Stimulated activated CD4-positive, alpha-beta T cell treated with anti-CD3 and anti-CD28 coated beads, Interleukin-4, amount 100 ng/mL, for 48 hours (primary cell): ENCODE measurements around the gene ANXA4.

Source experiments
- DNase-seq, 2 donors: peaks; one replicate each; pipeline ENCODE4 v3.0.0-alpha.2; 2020; ENCODE audit warnings: low read depth in 2 of 2

ANXA4 gene

DNA sequence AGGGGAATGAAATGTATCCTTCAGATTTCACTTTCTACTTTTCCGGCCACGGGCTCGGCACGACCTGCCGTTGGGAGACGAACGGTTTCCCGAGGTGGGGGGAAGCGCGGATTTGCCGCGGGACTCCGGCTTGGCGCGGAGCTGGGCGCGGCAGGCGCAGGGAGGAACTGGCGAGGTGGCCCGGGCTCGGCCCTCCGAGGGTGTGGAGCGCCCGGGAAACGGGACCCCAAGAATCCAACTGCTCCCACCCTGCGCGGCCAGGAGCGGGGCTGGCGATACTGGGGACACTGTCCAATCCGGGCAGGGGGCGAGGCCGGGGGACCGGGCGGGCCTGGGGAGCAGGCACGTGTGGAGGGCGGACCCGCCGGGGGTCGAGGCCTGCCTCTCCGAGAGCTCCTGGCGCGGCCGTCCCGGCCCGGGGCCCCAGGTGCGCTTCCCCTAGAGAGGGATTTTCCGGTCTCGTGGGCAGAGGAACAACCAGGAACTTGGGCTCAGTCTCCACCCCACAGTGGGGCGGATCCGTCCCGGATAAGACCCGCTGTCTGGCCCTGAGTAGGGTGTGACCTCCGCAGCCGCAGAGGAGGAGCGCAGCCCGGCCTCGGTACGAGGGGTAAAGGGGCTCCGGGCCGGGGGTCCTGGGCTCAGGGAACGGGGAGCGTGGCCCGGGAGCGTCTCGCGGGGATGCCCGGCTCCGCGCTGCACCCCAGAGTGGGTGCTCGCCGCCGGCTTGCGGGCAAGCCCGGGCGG is at the start of gene ANXA4:
TSS of gene ANXA4 (plus strand) at position 560 of the 747 bp plus-strand sequence. CDS start 39,432 bp downstream, outside the sequence.
- DNase-seq: peak; percentile 27 to 57

DNA sequence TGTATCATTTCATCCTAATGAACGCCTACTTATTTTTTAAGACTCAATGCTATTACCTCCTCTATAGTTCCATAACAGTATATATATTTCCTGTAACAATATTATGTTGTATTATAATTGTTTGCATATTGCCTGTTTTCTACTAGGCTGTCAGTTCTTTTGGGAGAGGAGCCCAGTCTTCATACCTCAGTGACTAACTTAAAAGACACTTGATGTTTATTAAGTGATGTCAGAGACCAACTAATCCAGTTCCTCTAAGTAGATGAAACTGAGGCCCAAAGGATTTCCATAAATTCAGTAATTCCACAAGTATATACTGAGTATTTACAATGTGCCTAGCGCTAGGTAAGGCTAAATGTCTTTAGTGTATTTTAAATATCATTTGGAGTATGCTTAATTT is 49.5 kb upstream of the ANXA4 start:
- no peak for DNase-seq

DNA sequence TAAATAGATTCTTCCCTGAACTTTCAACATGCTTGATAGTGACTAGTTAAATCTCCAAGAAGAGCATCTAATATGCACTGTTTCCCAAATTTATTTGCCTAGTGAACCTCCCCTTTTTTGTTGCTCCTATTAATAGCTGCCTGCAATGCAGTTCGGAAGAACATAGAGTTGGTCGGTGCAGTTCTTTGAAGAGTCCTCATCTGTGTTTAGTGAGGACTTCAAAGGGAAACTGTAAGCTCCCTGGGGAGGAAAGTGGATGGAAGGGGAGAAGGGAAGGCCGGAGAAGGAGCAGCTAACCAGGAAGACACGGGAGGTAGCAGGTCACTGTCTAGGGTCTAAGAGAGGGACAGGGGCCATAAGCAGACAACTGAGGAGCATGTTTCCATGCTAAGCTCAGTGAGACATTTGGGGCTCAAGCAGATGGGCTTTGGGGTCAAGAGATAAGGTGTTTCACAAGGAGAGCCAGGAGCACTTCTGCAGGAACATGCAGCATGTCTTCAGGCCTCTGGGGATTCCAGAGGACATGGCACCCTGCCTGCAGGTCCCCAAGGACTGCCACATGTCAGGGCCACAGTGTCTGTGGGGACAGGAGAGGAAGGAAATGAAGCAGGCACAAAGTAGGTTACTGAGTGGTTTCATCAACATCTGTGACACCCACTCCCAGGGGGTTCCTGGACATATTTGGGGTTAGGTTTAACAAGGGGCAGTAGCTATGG is 48.7 kb upstream of the ANXA4 start:
- no peak for DNase-seq

DNA sequence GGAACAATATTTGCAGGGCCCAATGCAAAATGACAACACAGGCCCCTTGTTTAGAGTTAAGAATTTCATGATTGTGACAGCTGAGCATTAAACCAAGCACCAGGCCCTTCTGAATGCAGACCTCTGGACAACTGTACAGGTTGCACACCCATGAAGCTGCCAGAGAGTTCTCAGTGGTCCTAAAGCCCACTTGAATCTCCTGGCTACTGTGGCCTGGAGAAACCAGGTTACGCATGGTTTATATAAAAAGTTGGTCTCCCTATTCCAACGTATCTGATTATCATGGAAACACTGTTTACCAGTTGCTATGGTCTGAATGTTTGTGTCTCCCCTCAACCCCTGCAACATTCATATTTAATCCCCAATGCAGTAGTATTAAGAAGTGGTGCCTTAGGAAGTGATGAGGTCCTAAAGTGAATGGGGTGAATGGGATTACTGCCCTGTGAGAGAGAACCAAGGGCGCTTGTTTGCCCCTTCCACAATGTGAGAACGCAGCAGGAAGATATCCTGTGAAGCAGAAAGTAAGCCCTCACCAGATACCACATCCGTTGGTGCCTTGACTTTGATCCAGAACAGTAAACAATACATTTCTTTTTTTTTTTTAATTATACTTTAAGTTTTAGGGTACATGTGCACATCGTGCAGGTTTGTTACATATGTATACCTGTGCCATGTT is 48.0 kb upstream of the ANXA4 start:
- no peak for DNase-seq

DNA sequence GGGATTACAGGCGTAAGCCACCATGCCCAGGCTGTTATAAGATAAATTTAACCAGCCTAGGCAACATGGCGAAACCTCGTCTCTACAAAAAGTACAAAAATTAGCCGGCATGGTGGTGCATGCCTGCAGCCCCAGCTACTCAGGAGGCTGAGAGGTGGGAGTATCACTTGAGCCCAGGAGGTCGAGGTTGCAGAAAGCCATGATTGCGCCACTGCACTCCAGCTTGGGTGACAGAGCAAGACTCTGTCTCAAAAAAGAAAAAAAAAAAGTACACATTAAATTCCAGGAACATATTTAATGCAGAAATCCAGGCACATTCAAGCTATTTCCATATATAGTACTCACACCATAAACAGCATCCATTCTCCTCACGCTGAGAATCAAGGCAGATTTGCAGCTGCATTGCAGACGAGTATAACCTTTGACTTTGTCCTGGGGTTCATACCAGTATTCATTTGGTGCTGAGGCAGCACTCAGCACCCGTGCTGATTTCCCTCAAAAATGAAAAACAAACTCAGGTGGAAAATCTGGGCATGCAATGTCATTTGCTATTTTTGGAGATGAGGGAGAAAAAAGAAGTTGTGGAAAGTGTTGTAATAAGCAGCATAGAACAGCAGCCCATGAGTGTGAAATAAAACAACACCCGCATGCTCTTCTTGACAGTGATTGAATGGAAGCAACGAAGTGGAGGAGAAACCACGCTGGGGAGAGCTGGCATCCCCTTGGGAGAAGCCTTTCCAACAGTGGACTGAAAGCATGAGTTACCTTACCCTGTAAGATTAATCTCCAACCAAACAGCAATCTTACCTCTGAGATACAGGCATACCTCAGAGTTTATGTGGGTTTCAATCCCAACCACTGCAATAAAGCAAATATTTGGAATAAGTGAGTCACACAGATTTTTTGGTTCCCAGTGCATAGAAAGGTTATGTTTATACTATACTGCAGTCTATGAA is 46.8 kb upstream of the ANXA4 start:
- DNase-seq: no peak

DNA sequence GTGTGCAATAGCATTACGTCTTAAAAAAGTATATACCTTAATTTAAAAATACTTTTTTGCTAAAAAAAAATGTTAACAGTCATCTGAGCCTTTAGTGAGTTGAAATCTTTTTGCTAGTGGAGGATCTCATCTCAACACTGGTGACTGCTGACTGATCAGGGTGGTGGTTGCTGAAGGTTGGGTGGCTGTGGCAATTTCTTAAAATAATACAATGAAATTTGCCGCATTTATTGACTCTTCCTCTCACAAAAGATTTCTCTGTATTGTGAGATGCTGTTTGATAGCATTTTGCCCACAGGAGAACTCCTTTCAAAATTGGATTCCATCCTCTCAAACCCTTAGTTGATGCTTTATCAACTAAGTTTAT is 46.1 kb upstream of the ANXA4 start:
- DNase-seq: no peak

DNA sequence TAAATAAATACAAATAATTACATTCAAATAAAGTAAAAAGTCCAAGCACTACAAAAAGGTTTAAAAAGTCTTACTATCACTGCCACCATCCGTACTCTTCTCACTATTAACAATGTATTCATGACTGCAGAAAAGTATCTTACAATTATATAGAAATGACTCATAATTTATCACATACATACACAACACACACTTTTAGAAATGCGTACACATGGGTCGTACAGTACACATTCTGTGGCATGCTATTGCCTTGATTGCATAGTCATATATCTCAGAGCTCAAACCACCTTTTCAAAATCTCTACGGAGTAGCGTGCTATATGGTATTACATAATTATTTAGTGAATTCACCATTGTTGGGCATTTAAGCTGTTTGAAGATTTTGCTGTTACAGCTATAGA is 41.6 kb upstream of the ANXA4 start:
- DNase-seq: no peak

DNA sequence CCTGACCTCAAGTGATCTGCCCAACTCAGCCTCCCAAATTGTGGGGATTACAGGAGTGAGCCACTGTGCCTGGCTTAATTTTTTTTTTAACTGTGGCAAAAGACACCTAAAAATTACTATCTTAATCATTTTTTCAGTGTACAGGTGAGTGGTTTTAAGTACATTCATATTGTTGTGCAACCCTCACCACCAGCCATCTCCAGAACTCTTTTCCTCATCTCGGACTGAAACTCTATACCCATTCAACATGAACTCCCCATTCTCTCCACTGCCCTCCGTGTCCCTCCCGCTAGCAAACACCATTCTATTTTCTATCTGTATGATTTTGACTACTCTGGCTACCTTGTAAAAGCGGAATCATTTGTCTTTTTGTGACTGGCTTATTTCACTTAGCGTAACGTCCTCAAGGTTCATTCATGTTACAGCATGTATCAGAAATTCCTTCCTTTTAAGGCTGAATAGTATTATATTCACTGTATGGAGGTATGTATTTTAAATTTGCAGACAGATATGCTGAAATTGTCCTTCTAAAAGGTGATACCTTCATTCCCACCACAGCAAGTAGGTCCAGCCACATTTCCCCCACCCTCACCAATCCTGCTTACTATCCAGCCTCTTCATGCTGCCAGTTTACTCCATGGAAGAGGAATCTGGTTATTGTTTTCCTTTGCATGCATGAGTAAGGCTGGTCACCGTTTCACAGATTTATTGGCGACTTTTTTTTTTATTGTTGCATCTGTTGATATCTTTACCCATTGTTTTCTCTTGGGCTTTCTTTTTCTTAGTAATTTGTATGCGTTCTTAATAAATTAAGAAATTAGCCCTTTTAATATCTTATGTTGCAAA is 40.6 kb upstream of the ANXA4 start:
- DNase-seq: no peak

DNA sequence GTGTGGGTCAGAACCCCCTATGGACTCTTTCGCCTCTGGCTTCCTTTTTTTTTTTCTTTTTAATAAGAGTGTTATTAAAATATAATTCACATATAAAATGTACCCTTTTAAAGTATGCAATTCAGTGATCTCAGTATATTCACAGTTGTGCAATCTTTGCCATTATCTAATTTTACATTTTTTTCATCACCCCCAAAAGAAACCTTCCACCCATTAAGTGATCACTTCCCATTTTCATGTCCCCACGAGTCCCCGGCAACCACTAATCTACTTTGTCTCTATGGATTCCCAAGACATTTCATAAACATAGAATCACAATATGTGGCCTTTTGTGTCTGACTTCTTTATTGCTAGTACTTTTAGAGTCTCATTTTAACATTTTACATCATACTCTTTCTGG is 38.7 kb upstream of the ANXA4 start:
- no peak for DNase-seq

DNA sequence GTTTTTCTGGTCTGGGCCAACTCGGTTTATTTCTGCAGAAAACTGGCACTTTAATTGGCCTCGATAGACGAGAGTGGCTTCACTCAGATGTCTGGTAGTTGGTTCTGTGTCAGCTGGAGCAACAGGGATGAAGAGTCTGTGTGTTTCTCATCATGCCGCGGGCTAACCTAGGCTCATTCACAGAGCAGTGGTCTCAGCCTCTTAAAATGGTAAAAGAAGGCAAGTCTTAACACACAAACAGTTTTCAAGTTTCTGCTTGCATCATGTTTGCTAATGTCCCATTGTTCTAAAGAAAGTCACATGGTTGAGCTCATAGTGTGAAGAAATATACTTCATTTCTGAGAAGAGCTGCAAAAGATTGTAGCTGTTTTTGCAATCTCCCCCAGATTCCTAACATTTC is 37.5 kb upstream of the ANXA4 start:
- DNase-seq: no peak

DNA sequence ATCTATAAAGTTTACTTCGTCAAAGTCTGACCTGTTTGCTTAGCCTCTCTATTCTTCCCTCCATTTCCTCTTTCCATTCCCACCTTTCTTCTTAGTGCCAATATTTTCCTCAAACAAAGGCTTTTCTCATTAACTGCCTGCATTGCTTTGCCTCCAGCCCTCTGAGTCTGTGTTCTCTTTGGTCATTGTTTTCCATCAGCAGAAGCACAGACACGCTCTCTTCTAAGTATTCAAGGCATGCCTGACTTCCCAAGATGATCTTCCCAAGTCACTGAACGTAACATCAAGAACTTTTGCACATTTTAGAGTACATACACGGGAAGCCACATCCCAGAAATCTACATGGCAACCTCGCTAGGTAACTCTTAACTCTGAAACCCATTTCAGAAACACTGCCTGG is 32.6 kb upstream of the ANXA4 start:
- no peak for DNase-seq

DNA sequence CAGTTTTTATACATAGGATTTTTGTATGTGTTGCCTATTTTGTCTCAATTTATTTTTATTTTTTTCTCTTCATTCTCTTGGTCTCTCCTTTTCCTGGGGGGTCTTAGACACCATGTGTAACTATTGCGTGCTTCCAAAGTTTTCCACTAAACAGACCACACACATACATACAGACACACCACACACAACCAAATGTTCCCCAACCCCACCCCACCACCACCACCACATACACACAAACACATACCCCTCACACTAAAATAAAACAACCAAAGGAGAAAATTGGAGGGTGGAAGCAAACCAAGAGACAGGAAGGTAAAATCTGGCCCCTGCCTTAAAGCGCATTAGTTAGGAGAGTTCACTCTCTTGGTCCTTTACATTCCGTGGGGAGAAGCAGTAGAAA is 30.0 kb upstream of the ANXA4 start:
- no peak for DNase-seq

DNA sequence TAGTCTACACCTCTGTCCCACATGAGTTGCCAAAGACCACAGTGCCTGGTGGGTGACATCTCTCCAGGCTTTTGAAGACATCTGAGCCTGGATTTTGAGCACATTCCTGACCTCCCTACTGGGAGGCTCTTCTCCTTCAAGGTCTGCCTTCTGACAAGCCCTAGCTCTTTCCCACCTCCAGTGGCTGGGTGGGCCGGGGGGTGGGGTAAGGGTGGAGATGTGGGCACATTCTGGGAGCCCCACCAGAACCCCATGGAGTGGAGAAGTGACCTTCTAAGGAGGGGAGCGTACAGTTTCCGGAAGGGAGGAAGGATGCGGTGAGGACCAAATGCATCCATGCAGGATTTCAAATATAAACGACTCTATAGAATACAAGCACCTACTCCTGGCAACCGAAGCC is 27.9 kb upstream of the ANXA4 start:
- no peak for DNase-seq

DNA sequence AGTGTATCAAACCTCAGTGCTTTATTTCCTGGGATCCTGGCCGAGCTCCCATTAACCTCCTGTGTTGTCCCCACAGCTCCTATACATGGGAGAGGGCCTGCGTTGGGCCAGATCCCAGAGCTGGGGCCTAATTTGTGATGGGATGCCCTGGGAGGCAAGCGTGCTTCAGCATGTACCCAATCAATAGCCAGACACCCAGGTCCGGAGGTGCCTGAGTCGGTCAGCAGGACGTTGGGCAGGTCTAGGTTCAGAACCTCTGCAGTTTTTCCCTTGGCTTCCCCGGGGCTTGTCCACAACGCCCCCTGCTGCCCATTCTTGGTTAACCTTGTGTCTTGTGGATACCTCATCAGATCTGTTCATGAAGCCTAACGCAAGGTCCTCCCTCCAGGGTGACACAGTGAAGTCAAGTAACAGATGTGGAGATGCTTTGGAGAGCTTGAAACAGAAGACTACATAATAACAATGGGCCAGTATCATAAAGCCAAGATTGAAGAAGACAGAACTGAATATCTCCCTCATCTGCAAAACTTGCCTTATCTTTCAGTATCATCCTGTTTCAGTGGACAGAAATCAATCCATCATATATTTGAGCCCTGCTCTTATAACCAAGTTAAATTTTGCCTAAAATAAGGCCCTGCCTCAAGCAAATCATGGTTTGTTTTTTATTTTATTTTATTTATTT is 27.3 kb upstream of the ANXA4 start:
- peak; percentile 88 to 91 for DNase-seq

DNA sequence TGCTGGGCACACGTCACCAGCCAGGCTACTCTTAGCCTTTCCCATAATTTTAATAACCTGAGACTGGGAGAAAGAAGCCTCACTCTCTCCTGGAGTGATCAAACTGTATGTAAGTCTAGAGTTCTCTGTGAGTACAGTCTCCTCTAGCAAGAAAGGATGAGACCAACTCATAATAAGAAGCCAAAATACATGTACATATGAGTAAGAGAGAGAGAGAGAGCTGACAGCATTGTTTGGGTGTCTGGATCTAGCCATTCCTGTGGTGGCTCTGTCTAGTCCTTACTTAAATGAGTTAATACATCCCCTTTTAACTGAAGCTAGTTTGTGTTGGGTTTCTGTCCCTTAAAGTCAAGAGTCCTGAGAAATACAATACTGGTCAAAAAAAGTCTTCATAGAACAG is 26.0 kb upstream of the ANXA4 start:
- DNase-seq: no peak

DNA sequence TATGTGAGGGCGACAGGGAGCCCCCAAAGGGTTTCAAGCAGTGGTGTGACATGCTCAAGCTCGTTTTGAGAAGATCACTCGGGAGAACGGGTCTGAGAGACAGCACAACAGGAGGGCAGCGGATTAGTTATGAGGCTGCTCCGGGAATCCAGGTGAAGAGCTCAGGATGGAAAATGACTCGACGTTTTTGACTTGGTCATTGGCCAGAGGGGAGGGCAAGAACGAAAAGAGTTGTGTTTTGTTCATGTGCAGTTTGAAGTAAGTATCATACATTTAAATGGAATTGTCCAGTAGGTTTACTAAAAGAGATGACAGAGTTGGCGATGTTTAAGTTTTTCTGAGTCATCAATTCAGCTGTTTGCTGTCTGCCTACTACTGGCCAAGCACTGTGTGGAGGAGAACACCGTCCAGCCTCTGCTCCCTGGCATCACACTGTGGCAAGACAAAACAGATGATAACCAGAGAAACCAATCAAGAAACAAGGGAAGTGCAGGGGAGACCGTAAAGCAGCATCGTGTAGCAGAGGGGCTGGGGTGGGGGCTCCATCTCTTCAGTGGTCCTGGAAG is 25.3 kb upstream of the ANXA4 start:
- DNase-seq: no peak

DNA sequence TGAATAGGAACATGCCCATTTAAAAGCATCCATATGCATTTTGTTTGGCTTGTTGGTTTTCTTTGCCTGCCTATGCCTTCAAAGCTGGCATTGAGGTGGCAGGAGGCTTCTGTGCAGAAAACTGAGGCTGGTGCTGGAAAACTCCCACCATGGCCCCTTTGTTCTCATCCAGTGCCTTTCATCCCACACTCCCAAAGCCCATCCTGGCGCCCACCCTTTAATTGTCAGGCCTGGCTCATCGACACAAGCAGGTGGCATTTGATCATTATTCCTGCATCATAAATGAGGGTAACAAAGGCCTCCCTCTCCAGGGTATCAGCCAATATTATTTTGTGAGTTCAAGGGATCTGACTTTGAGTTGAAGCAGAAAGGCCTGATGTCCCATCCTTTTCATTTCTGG is 24.7 kb upstream of the ANXA4 start:
- no peak for DNase-seq

DNA sequence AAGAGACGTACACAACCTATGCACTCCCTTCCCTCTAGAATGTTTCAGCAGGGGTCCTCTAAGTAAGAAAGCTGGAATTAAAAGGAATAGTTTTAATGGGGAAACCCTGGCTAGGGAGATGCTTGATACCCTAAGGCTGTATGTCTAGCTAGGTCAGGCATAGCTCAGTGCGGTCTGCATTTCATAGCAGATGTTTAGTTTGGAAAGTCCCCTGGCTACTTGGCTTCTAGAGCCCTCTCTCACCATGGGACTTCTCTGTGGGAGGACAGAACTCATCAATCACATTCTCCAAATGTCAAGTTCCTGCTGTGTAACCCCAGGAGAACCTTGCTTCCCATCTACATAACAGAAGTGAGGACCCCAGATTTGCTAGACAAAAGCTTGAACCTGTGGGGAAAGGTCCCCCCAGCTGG is 24.1 kb upstream of the ANXA4 start:
- DNase-seq: no peak

DNA sequence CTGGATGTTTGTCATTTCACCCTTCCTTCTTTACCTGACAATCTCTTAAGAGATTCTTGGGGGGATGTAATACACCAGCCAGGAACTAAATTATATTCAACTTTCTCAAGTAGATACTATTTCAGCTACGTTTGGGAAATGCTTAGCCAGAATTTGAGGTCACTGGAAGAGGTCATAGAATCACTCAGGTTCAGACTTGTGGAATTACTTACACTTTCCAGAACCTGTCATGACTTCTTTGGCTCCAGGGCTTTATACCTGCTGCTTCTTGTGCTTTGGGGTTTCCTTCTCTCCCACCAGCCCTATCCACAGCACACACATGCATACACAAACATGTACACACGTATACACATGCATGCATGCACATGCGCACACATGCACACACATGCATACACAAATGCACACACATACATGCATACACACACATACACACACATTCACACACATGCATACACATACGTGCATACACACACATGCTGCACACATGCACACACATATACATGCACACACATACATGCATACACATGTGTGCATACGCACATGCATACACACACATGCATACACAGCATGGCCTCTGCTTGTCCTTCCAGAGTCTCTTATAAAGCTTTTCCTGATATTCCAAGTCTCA is 23.5 kb upstream of the ANXA4 start:
- DNase-seq: no peak

DNA sequence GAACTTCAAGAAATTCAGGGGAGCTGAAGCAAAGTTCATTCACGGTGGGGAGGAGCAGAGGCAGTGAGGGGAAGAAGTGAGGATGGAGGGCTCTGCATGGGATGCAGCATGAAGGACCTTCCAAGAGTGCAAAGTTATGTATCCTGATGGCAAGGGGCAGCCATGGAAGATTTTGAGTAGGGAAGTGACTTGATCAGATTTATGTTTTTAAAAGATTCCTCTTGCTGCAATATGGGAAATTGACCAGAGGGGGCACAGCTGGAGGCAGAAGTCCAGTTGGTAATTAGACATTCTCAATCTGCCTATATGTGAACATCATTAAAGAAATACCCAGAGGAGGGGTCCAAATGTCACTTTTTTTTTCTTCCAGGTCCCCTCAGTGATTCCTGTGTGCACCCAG is 21.5 kb upstream of the ANXA4 start:
- no peak for DNase-seq
